Stimulated activated naive CD8-positive, alpha-beta T cell treated with anti-CD3 and anti-CD28 coated beads, Interleukin-15, Interleukin-2, amounts not matched to agents 100 ng/mL and 50 ng/mL, for 24 hours (primary cell): ENCODE results near the gene ANKEF1.

ENCODE experiments used
- H3K27ac Mint-ChIP-seq: one replicate; pipeline ENCODE4 v1.8.0; 2021; ENCODE audit warnings: mild to moderate bottlenecking, mixed read lengths
- H3K27me3 Mint-ChIP-seq: one replicate; pipeline ENCODE4 v1.8.0; 2021; ENCODE audit warnings: mixed read lengths
- H3K36me3 Mint-ChIP-seq: one replicate; pipeline ENCODE4 v1.8.0; 2021; ENCODE audit warnings: low read depth, mixed read lengths
- H3K4me1 Mint-ChIP-seq: one replicate; pipeline ENCODE4 v1.8.0; 2021; ENCODE audit warnings: low read depth, mixed read lengths
- H3K4me3 Mint-ChIP-seq: one replicate; pipeline ENCODE4 v1.8.0; 2021; ENCODE audit warnings: mild to moderate bottlenecking, mixed read lengths
- H3K9me3 Mint-ChIP-seq: one replicate; pipeline ENCODE4 v1.8.0; 2021; ENCODE audit warnings: mixed read lengths

Gene ANKEF1

DNA sequence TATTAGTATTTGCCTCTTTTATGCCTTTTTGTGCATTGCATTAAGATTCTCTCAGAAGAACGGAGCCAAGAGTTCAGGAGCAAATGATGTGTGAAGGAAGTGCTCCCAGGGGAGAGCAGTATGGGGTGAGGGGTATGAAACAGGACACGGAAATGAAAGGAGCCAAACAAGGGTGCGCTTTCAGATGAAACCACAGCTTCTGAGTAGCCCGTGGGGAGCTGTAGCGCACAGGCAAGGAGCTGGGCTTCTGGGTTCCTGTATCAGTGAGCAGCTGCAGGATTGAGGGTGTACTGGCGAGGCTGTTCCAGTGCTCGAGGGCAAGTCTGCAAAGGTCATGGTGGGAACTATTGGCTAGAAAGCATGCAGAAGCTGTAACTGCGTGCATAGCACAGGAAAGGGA is 25.4 kb downstream of the ANKEF1 start:
- H3K4me3 Mint-ChIP-seq, result no peak overlapping the region
- H3K36me3 Mint-ChIP-seq, result peaks cover 7% of the 10 kb centered on the region
- no peaks in the 10 kb centered on the region for H3K9me3 Mint-ChIP-seq
- peaks cover 10% of the 10 kb centered on the region for H3K27me3 Mint-ChIP-seq
- no peak overlapping the region for H3K27ac Mint-ChIP-seq
- no peaks in the 10 kb centered on the region for H3K4me1 Mint-ChIP-seq

DNA sequence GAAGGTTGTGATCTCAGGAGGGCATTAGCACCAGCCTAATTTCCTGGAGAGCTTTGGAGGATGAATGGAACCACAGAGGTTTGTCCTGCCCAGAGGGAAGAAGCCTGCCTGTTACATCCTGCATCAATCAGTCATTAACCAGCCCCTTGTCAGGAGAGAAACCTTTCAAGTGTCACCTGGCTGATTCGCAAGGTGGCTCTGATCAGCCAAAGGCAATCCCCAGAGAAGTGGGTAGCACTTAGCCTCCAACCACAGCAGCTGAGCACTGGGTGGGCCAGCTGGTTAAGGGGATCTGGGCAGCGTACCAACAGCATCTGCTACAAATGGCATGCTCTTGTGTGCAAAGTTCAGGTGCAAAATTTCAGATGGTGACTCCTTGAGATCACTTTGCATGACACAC is 26.9 kb downstream of the ANKEF1 start:
- H3K4me3 Mint-ChIP-seq, result no peak overlapping the region
- H3K36me3 Mint-ChIP-seq, result peaks cover 7% of the 10 kb centered on the region
- no peak overlapping the region for H3K27ac Mint-ChIP-seq
- no peaks in the 10 kb centered on the region for H3K9me3 Mint-ChIP-seq
- H3K27me3 Mint-ChIP-seq, result peaks cover 16% of the 10 kb centered on the region
- no peaks in the 10 kb centered on the region for H3K4me1 Mint-ChIP-seq

GRCh38 chr20:10063482-10063881 is 28.7 kb downstream of the ANKEF1 start:
- Mint-ChIP-seq H3K27me3 (peaks cover 22% of the 10 kb centered on the region), H3K4me3 (no peak overlapping the region), H3K36me3 (no peaks in the 10 kb centered on the region), H3K27ac (no peak overlapping the region), H3K4me1 (no peaks in the 10 kb centered on the region), H3K9me3 (no peaks in the 10 kb centered on the region)

- H3K9me3 Mint-ChIP-seq, result no peaks in the 10 kb centered on the region
- no peaks in the 10 kb centered on the region for H3K4me1 Mint-ChIP-seq
- H3K27me3 Mint-ChIP-seq, result peaks cover 30% of the 10 kb centered on the region
- no peak overlapping the region for H3K27ac Mint-ChIP-seq
- H3K4me3 Mint-ChIP-seq, result no peak overlapping the region
- H3K36me3 Mint-ChIP-seq, result no peaks in the 10 kb centered on the region
Measured at GRCh38 chr20:10064611-10065010, 29.8 kb downstream of the ANKEF1 start.

- no peak overlapping the region for H3K4me3 Mint-ChIP-seq
- no peak overlapping the region for H3K27ac Mint-ChIP-seq
- no peaks in the 10 kb centered on the region for H3K9me3 Mint-ChIP-seq
- peaks cover 37% of the 10 kb centered on the region for H3K27me3 Mint-ChIP-seq
- no peaks in the 10 kb centered on the region for H3K4me1 Mint-ChIP-seq
- H3K36me3 Mint-ChIP-seq, result no peaks in the 10 kb centered on the region
Measured at GRCh38 chr20:10065154-10065833, 30.5 kb downstream of the ANKEF1 start.

GRCh38 chr20:10067321-10067720 is 32.5 kb downstream of the ANKEF1 start:
- Mint-ChIP-seq H3K27ac (no peak overlapping the region), H3K4me3 (no peak overlapping the region), H3K9me3 (no peaks in the 10 kb centered on the region), H3K4me1 (no peaks in the 10 kb centered on the region), H3K36me3 (no peaks in the 10 kb centered on the region), H3K27me3 (peaks cover 40% of the 10 kb centered on the region)

- Mint-ChIP-seq H3K27ac (no peak overlapping the region), H3K36me3 (no peaks in the 10 kb centered on the region), H3K4me1 (no peaks in the 10 kb centered on the region), H3K4me3 (no peak overlapping the region), H3K27me3 (peaks cover 47% of the 10 kb centered on the region), H3K9me3 (no peaks in the 10 kb centered on the region)
Measured at GRCh38 chr20:10074513-10074912, 39.7 kb downstream of the ANKEF1 start.

DNA sequence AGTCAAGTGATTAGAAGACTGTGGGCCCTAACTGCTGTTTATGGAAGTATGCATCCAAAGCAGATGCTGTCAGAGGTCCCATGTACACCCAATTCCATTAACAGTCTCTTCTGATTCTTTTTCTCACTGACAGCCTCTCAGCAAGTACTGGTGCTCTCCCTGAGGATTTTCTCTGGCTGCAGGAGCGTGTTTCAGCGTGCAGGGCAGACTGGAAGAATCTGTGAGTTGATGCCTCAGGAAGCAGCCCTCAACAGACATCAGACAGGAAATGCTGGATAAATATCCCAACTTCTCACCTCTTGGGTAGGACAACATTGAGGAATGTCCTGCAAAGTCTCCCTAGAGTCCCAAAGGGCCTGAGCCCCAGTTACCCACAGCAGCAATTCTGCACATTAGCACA is 40.8 kb downstream of the ANKEF1 start:
- no peaks in the 10 kb centered on the region for H3K36me3 Mint-ChIP-seq
- no peak overlapping the region for H3K27ac Mint-ChIP-seq
- no peaks in the 10 kb centered on the region for H3K4me1 Mint-ChIP-seq
- peaks cover 39% of the 10 kb centered on the region for H3K27me3 Mint-ChIP-seq
- H3K9me3 Mint-ChIP-seq, result no peaks in the 10 kb centered on the region
- no peak overlapping the region for H3K4me3 Mint-ChIP-seq

- H3K36me3 Mint-ChIP-seq, result no peaks in the 10 kb centered on the region
- H3K27me3 Mint-ChIP-seq, result peaks cover 39% of the 10 kb centered on the region
- H3K9me3 Mint-ChIP-seq, result no peaks in the 10 kb centered on the region
- no peak overlapping the region for H3K27ac Mint-ChIP-seq
- no peaks in the 10 kb centered on the region for H3K4me1 Mint-ChIP-seq
- H3K4me3 Mint-ChIP-seq, result no peak overlapping the region
Measured at GRCh38 chr20:10076126-10077080, 41.6 kb downstream of the ANKEF1 start.

DNA sequence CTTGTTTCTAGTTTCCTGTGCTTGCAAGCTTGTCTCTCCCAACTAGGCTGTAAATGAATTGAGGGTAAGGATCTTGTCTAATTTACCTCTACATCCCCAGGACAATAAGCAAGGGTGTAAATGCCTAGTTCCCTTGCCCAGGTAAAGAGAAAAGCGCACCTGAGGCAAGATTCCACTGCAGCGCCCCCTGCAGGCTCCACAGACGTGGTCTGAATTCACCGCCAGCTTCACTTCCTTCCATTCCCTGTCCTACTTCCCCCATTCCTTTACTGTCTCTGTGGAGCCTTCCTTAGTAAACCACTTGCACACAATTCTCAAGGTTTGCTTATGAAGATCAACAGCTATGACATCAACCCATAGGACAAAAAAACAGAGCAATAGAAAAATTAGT is 42.3 kb downstream of the ANKEF1 start:
- H3K4me1 Mint-ChIP-seq, result no peaks in the 10 kb centered on the region
- H3K4me3 Mint-ChIP-seq, result no peak overlapping the region
- H3K36me3 Mint-ChIP-seq, result no peaks in the 10 kb centered on the region
- no peaks in the 10 kb centered on the region for H3K9me3 Mint-ChIP-seq
- H3K27me3 Mint-ChIP-seq, result peaks cover 39% of the 10 kb centered on the region
- no peak overlapping the region for H3K27ac Mint-ChIP-seq

- Mint-ChIP-seq H3K4me1 (no peaks in the 10 kb centered on the region), H3K27ac (no peak overlapping the region), H3K27me3 (peaks cover 34% of the 10 kb centered on the region), H3K36me3 (no peaks in the 10 kb centered on the region), H3K4me3 (no peak overlapping the region), H3K9me3 (no peaks in the 10 kb centered on the region)
Measured at GRCh38 chr20:10077886-10078285, 43.1 kb downstream of the ANKEF1 start.

DNA sequence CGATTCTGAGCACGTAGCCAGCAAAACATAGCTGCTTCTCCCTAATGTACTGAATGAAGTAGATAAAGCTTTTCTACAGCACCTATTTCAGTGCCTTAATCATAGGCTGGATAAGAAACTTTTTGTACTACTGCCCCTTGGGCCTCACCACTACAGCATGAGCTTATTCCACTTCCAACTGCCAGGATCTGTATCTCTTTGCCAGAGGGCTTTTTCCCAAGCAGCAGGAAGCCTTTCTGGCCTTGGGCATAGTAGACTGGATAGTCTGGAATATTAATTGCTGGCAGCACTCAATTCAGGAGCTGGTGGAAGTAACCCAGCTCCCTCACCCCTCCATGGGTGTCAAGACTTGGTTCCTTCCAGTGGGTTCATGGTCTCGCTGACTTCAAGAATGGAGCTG is 43.6 kb downstream of the ANKEF1 start:
- peaks cover 30% of the 10 kb centered on the region for H3K27me3 Mint-ChIP-seq
- no peak overlapping the region for H3K4me3 Mint-ChIP-seq
- H3K9me3 Mint-ChIP-seq, result no peaks in the 10 kb centered on the region
- no peak overlapping the region for H3K27ac Mint-ChIP-seq
- no peaks in the 10 kb centered on the region for H3K36me3 Mint-ChIP-seq
- no peaks in the 10 kb centered on the region for H3K4me1 Mint-ChIP-seq

DNA sequence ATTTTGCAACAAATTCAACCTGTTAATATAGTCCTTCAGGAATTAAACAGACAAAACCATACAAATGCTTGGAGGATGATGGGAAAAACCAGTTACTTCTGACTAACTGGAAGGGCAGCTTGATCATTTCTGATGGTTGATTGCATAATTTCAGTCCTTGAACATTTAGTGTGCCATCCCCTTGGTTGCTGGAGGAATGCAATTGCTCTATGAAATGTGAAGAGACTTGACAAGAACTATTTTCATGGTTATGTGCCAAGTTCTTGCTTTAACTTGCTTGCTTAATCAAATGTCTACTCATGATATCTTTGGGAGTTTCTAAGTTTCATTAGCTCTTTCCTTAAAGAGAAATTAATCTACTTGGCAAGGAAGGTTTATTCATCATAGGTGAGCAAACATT is 45.2 kb downstream of the ANKEF1 start:
- Mint-ChIP-seq H3K27ac (no peak overlapping the region), H3K36me3 (no peaks in the 10 kb centered on the region), H3K9me3 (no peaks in the 10 kb centered on the region), H3K4me1 (no peaks in the 10 kb centered on the region), H3K27me3 (peaks cover 21% of the 10 kb centered on the region), H3K4me3 (no peak overlapping the region)

- H3K36me3 Mint-ChIP-seq, result no peaks in the 10 kb centered on the region
- peaks cover 20% of the 10 kb centered on the region for H3K27me3 Mint-ChIP-seq
- no peak overlapping the region for H3K27ac Mint-ChIP-seq
- no peaks in the 10 kb centered on the region for H3K4me1 Mint-ChIP-seq
- no peak overlapping the region for H3K4me3 Mint-ChIP-seq
- no peaks in the 10 kb centered on the region for H3K9me3 Mint-ChIP-seq
Measured at GRCh38 chr20:10080574-10080973, 45.8 kb downstream of the ANKEF1 start.

GRCh38 chr20:10089871-10090587 is 55.2 kb downstream of the ANKEF1 start:
- H3K36me3 Mint-ChIP-seq, result no peaks in the 10 kb centered on the region
- H3K27ac Mint-ChIP-seq, result no peak overlapping the region
- peaks cover 4% of the 10 kb centered on the region for H3K27me3 Mint-ChIP-seq
- H3K9me3 Mint-ChIP-seq, result no peaks in the 10 kb centered on the region
- no peaks in the 10 kb centered on the region for H3K4me1 Mint-ChIP-seq
- no peak overlapping the region for H3K4me3 Mint-ChIP-seq
